Ectodermal cell (in vitro differentiated cells): ENCODE measurements around the gene RGS7. TPM values are rescaled to one million over a fixed set of nuclear protein-coding genes. Genes with fewer than 3 reads are reported as not detected.

Experiments
- H3K27ac ChIP-seq: 2 replicates; pipeline ENCODE4 v1.7.0; 2013; ENCODE audit warnings: mild to moderate bottlenecking, low read depth, low read length; ENCODE audit not compliant: insufficient read depth, poor library complexity, severe bottlenecking
- H3K27me3 ChIP-seq: 2 replicates; pipeline ENCODE4 v1.7.0; 2013; ENCODE audit warnings: mild to moderate bottlenecking, low read length; ENCODE audit not compliant: insufficient read depth, control insufficient read depth, poor library complexity, severe bottlenecking
- H3K36me3 ChIP-seq: one replicate; pipeline ENCODE4 v1.7.0; 2013; ENCODE audit warnings: low read length; ENCODE audit not compliant: control insufficient read depth, insufficient read depth
- H3K4me1 ChIP-seq: one replicate; pipeline ENCODE4 v1.7.0; 2013; ENCODE audit warnings: low read length; ENCODE audit not compliant: control insufficient read depth, insufficient read depth
- H3K4me3 ChIP-seq: 2 replicates; pipeline ENCODE4 v1.7.0; 2013; ENCODE audit warnings: low read depth, low read length, control low read depth; ENCODE audit not compliant: insufficient read depth
- H3K9me3 ChIP-seq: 2 replicates; pipeline ENCODE4 v1.7.0; 2013; ENCODE audit warnings: mild to moderate bottlenecking, low read length, moderate library complexity; ENCODE audit not compliant: control insufficient read depth
- WGBS, 2 experiments: methylation state at CpG; one replicate each; pipeline ENCODE4 v1.1.7; 2013; ENCODE audit warnings: missing lambda C conversion rate in 2 of 2; 5-methylcytosine and 5-hydroxymethylcytosine counted together
- polyA plus RNA-seq, 4 experiments: library from polyadenylated mRNA; stranded (reverse); fragments of 50-300 nt; gene quantifications; one replicate each; pipeline ENCODE4 v1.2.3, GENCODE V29; 2013

Gene RGS7
- polyA plus RNA-seq (2013, experiment 1 of 4) = 0.85 TPM
- polyA plus RNA-seq (2013, experiment 2 of 4) = 0.55 TPM
- 0.48 TPM for polyA plus RNA-seq (2013, experiment 3 of 4)
- 0.28 TPM for polyA plus RNA-seq (2013, experiment 4 of 4)

- no peaks in the 10 kb centered on the region for H3K4me1 ChIP-seq
- no peaks in the 10 kb centered on the region for H3K9me3 ChIP-seq
- 0% methylated on average over 105 of the region's 105 CpGs for WGBS, 2 experiments
- no peaks in the 10 kb centered on the region for H3K36me3 ChIP-seq
- H3K4me3 ChIP-seq = peak within 1 kb of the TSS; percentile 57
- H3K27me3 ChIP-seq = peaks cover 42% of the 10 kb centered on the region
- H3K27ac ChIP-seq = no peak within 1 kb of the TSS
These were observed at the start of gene RGS7 for GRCh38 chr1:241356519-241357365. RGS7 (minus strand) TSS chr1:241357205.

- H3K36me3 ChIP-seq = no peaks in the 10 kb centered on the region
- H3K4me1 ChIP-seq = no peaks in the 10 kb centered on the region
- WGBS, 2 experiments = 92 to 93% methylated on average over 3 of the region's 3 CpGs
- H3K27ac ChIP-seq = no peak overlapping the region
- no peak overlapping the region for H3K4me3 ChIP-seq
- no peaks in the 10 kb centered on the region for H3K27me3 ChIP-seq
- H3K9me3 ChIP-seq = no peaks in the 10 kb centered on the region
These were observed 49.4 kb upstream of the RGS7 start for GRCh38 chr1:241406421-241406820.

GRCh38 chr1:241401156-241401555, 44.2 kb upstream of the RGS7 start:
- no peak overlapping the region for H3K4me3 ChIP-seq
- no peaks in the 10 kb centered on the region for H3K36me3 ChIP-seq
- H3K4me1 ChIP-seq = peaks cover 4% of the 10 kb centered on the region
- H3K9me3 ChIP-seq = no peaks in the 10 kb centered on the region
- 85 to 90% methylated on average over 4 to 5 of the region's 6 CpGs for WGBS, 2 experiments
- H3K27ac ChIP-seq = no peak overlapping the region
- no peaks in the 10 kb centered on the region for H3K27me3 ChIP-seq

DNA sequence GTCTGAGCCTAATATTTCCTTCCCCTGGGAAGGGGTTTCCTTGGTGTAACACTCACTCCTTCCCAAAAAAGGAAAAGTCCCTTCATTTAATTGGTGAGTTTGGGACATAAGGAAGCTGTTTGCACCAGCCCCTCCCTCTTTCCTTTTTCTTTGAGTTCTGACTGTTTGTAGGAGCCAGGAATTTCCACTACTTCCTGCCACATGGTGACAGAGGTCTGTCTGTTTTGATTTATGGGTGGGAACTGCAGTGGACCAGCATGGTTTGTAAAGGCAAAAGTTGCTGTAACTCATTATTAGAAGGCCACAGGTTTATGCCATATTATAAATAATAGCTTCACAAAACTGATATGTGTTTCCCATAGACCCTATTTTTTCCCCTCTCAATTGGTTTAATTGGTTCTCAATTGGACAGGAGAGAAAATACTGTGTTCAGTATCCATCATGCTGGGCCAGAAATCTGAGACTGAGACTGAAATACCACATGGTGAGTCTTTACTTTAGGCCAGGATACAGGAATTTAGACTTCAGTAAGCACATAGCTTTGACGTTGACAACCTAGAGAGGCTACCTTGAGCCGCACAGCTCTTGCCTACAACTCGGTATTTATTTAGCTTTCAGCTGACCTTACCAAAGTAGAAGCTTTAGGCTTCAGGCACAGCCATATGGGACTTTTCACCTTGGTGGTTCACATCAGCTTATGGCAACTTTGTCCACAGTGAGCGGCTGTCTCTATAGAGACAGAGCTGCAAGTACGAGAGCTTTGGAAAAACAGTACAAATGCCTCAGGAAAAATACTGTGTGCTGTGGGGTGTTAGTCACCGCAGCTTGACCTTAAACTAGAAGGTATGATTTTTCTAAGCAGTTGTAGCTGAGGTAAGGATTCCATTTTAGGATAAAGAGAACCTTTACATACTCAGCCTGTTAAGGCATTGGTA, 40.0 kb upstream of the RGS7 start:
- Histone ChIP-seq H3K4me1 (peaks cover 4% of the 10 kb centered on the region), H3K36me3 (no peaks in the 10 kb centered on the region)
- WGBS, 2 experiments = 92 to 94% methylated on average over 6 of the region's 6 CpGs

GRCh38 chr1:241391926-241392710, 35.1 kb upstream of the RGS7 start:
- Histone ChIP-seq H3K27ac (no peak overlapping the region), H3K4me1 (peaks cover 4% of the 10 kb centered on the region), H3K27me3 (no peaks in the 10 kb centered on the region), H3K36me3 (no peaks in the 10 kb centered on the region), H3K9me3 (no peaks in the 10 kb centered on the region), H3K4me3 (no peak overlapping the region)
- 95 to 96% methylated on average over 5 of the region's 5 CpGs for WGBS, 2 experiments

More for the DNA sequence above, 40.0 kb upstream of the RGS7 start:
- Histone ChIP-seq H3K9me3 (no peaks in the 10 kb centered on the region), H3K27me3 (no peaks in the 10 kb centered on the region), H3K27ac (no peak overlapping the region), H3K4me3 (no peak overlapping the region)

DNA sequence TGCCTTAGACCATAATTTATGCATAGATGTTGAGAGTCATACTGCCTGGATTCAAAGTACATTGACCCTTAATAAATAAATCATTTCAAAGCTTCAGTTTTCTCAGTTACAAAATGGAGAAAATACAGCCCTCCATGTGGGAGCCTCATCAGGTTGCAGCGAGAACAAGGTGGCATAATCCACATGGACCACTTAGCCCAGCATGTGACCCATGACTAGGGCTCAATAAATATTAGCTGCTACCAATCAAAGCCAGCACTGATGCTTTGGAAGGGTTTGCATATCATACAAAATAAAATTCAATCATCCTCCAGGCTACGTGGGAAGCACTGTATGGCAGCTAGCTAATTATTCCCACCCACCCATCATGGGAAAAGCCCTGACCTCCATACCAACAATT, 33.5 kb upstream of the RGS7 start:
- Histone ChIP-seq H3K4me1 (no peaks in the 10 kb centered on the region), H3K9me3 (no peaks in the 10 kb centered on the region), H3K27ac (no peak overlapping the region), H3K36me3 (no peaks in the 10 kb centered on the region), H3K27me3 (no peaks in the 10 kb centered on the region), H3K4me3 (no peak overlapping the region)
- 88 to 96% methylated on average over 2 of the region's 2 CpGs for WGBS, 2 experiments

GRCh38 chr1:241389400-241389799, 32.4 kb upstream of the RGS7 start:
- Histone ChIP-seq H3K27me3 (no peaks in the 10 kb centered on the region), H3K4me3 (no peak overlapping the region), H3K9me3 (no peaks in the 10 kb centered on the region), H3K4me1 (no peaks in the 10 kb centered on the region), H3K27ac (no peak overlapping the region), H3K36me3 (no peaks in the 10 kb centered on the region)
- WGBS, 2 experiments = 78 to 92% methylated on average over 3 of the region's 3 CpGs

DNA sequence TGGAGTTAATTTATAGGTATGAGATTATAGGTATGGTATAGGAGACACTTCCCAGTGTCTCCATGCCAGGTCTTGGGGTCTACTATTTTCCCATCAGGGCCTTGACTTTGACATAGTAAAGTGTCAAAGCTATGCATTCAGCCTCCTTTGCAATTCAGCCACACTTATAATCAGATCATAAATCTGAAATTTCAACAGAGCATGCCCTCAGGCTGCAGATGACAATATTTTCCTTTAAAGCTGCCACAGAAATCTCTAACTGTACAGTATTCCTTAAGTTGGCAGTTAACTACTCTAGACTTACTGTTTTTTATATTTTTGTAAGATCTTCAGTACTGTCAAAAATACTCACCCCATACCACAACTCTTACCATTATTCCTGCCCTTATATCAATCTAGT, 30.2 kb upstream of the RGS7 start:
- no peaks in the 10 kb centered on the region for H3K9me3 ChIP-seq
- H3K36me3 ChIP-seq = no peaks in the 10 kb centered on the region
- H3K27me3 ChIP-seq = no peaks in the 10 kb centered on the region
- no peak overlapping the region for H3K27ac ChIP-seq
- H3K4me1 ChIP-seq = no peaks in the 10 kb centered on the region
- H3K4me3 ChIP-seq = no peak overlapping the region

- Histone ChIP-seq H3K27ac (no peak overlapping the region), H3K4me3 (no peak overlapping the region), H3K9me3 (no peaks in the 10 kb centered on the region), H3K36me3 (no peaks in the 10 kb centered on the region), H3K4me1 (no peaks in the 10 kb centered on the region), H3K27me3 (no peaks in the 10 kb centered on the region)
- 86 to 93% methylated on average over 2 of the region's 2 CpGs for WGBS, 2 experiments
These were observed 19.7 kb upstream of the RGS7 start for GRCh38 chr1:241376701-241377100.
